CD4-positive, alpha-beta T cell treated with Interferon gamma for 1 hour (primary cell): ENCODE measurements around the gene B3GALT4.
"Not testable (repeated sequence)": the region's sequence is repeated elsewhere in the genome, so short reads cannot be mapped to it uniquely, and the experiment has no call there.

Source experiments
- DNase-seq: peaks from one replicate; pipeline ENCODE4 v3.0.0-alpha.2; 2020

The B3GALT4 gene

GRCh38 chr6:33276864-33277662 lies at the start of gene B3GALT4:
B3GALT4 (plus strand) TSS chr6:33277123; CDS start chr6:33277420, 297 bp downstream.
- DNase-seq: peak; percentile 77

GRCh38 chr6:33235221-33235634 lies 41.7 kb upstream of the B3GALT4 start:
- DNase-seq: no peak

- no peak for DNase-seq
Measured at GRCh38 chr6:33236328-33236727, 40.6 kb upstream of the B3GALT4 start.

- DNase-seq: no peak
Measured at GRCh38 chr6:33236852-33237251, 40.1 kb upstream of the B3GALT4 start.

GRCh38 chr6:33237741-33238140 lies 39.2 kb upstream of the B3GALT4 start:
- DNase-seq: no peak

GRCh38 chr6:33241968-33242367 lies 35.0 kb upstream of the B3GALT4 start:
- DNase-seq: no peak

GRCh38 chr6:33243476-33243875 lies 33.4 kb upstream of the B3GALT4 start:
- DNase-seq: no peak

GRCh38 chr6:33247977-33248642 lies 28.8 kb upstream of the B3GALT4 start:
- peak; percentile 88 for DNase-seq

- no peak for DNase-seq
Measured at GRCh38 chr6:33248643-33248931, 28.3 kb upstream of the B3GALT4 start.

- peak; percentile 99 for DNase-seq
Measured at GRCh38 chr6:33248932-33249731, 27.8 kb upstream of the B3GALT4 start.

- no peak for DNase-seq
Measured at GRCh38 chr6:33249732-33250630, 26.9 kb upstream of the B3GALT4 start.

GRCh38 chr6:33250731-33251130 lies 26.2 kb upstream of the B3GALT4 start:
- no peak for DNase-seq

- DNase-seq: no peak
Measured at GRCh38 chr6:33251395-33252012, 25.4 kb upstream of the B3GALT4 start.

GRCh38 chr6:33252759-33253158 lies 24.2 kb upstream of the B3GALT4 start:
- no peak for DNase-seq

GRCh38 chr6:33254591-33254990 lies 22.3 kb upstream of the B3GALT4 start:
- DNase-seq: no peak

GRCh38 chr6:33259032-33259431 lies 17.9 kb upstream of the B3GALT4 start:
- DNase-seq: no peak

- not testable (repeated sequence) for DNase-seq
Measured at GRCh38 chr6:33262490-33262889, 14.4 kb upstream of the B3GALT4 start.

GRCh38 chr6:33264015-33264414 lies 12.9 kb upstream of the B3GALT4 start:
- DNase-seq: no peak

GRCh38 chr6:33271117-33271467 lies 5.8 kb upstream of the B3GALT4 start:
- DNase-seq: no peak

- DNase-seq: peak; percentile 96
Measured at GRCh38 chr6:33271468-33272274, 5.3 kb upstream of the B3GALT4 start, which contains the start of the genes RPS18 and VPS52. RPS18 (plus strand) TSS chr6:33272075; CDS start chr6:33272120, 45 bp downstream. VPS52 (minus strand) TSS chr6:33271876; CDS start chr6:33271675, 201 bp downstream.
